GM21576 (cell line): ENCODE data around the gene SNUPN.
A peak's percentile ranks its signal among the peaks of the same experiment; 100 is the strongest.
"Not testable (repeated sequence)": the region's sequence is repeated elsewhere in the genome, so short reads cannot be mapped to it uniquely, and the experiment has no call there.

Experiments used
- ATAC-seq: cut with Tn5 transposase; IDR thresholded peaks from one replicate; pipeline ENCODE4 v1.9.1; 2021; ENCODE audit warnings: mild to moderate bottlenecking, moderate library complexity; ENCODE audit not compliant: unreplicated experiment

SNUPN gene

GRCh38 chr15:75584121-75584520 is 41.4 kb downstream of the SNUPN start:
- ATAC-seq: no peak

GRCh38 chr15:75583701-75584100 is 41.8 kb downstream of the SNUPN start:
- ATAC-seq: no peak

GRCh38 chr15:75582943-75583342 is 42.6 kb downstream of the SNUPN start:
- ATAC-seq: not testable (repeated sequence)

- ATAC-seq: peak; percentile 68
Measured at GRCh38 chr15:75578948-75579920, 46.3 kb downstream of the SNUPN start, which contains the start of gene PTPN9. Gene PTPN9, minus strand, starts transcription at chr15:75579315. Its CDS starts 539 bp downstream, at chr15:75578776.

DNA sequence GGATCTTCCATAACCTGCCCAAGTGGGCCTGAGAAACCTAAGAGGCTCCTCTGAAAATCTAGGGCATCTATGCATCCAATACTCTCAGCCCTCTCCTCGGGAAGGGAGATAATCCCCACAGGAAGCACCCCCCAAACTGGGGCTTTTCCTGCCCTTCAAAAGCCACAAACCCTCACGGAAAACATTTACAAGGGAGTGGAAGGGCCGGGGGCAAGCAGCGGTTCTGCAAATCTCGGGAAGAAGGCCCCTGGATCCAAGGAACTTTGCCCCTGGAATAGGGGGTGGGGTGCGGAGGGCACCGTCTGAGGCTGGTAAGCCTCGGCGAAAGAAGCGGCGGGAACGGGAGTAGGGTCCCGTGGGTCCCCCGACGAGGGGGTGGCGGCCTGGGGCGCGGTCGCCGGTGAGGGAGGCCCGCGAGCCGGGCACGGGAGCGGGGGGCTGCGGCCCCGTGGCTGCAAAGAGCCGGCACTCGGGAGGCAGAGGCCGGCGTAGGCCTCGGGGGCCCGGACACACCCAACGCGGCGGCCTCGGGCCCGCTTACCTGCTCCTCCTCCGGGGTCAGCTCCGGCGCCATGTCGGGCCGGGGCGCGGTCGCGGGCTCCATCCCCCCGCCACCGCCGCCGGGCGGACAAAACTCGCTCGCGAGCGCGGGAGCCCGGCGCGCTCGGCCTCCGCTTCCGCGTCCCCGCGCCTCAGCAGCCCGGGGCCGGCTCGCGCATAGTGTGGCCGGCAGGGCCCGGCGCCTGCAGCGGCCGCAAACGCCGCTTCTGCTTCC is 47.2 kb downstream of the SNUPN start:
- no peak for ATAC-seq

DNA sequence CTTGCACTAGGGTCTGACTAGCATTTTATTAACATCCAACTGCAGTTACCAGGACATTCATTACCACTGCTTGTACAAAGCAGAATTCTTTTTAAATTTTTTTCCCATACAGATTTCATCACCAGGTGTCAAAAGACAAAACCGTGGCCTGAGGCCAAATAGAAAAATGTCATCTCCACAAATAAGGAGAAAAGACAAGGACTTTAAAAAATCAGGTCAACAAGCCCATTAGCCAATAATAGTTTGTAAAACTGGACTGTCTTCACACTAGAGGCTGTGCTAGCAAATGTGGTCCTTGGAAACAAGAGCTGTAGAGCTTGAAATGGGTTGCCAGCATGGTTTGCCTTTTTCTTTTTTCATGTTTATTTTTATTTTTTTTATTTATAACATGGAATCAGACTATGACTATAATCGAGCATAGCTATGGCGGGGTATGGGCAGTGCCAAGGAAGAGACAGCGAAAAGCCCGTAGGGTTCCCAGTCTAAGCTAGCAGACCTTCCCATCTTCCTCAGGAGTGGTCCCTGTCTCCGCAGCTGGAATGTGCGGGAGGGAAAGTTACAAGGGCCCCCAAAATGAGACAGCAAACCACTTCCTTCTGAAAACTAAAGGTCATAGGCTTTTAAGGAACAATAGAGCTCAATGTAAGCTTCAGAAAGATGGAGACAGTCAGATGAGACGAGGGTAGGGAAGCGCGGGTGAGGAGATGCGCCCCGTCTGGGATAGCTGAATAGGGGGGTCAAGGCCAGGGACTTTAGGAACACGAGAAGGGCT is 47.9 kb downstream of the SNUPN start:
- ATAC-seq: no peak

- no peak for ATAC-seq
Measured at GRCh38 chr15:75573648-75574384, 51.7 kb downstream of the SNUPN start.

- ATAC-seq: no peak
Measured at GRCh38 chr15:75570126-75570845, 55.2 kb downstream of the SNUPN start.

- ATAC-seq: no peak
Measured at GRCh38 chr15:75565062-75565970, 60.2 kb downstream of the SNUPN start.

GRCh38 chr15:75561888-75562287 is 63.6 kb downstream of the SNUPN start:
- ATAC-seq: no peak

GRCh38 chr15:75559360-75559759 is 66.2 kb downstream of the SNUPN start:
- ATAC-seq: not testable (repeated sequence)

GRCh38 chr15:75558955-75559354 is 66.6 kb downstream of the SNUPN start:
- not testable (repeated sequence) for ATAC-seq

GRCh38 chr15:75554717-75555116 is 70.8 kb downstream of the SNUPN start:
- ATAC-seq: no peak

- ATAC-seq: no peak
Measured at GRCh38 chr15:75553659-75554058, 71.9 kb downstream of the SNUPN start.

- ATAC-seq: no peak
Measured at GRCh38 chr15:75551091-75551490, 74.4 kb downstream of the SNUPN start.
